Kidney (tissue), 14 donors: ENCODE results near the gene CAP2. TPM values are rescaled to one million over a fixed set of nuclear protein-coding genes. Genes with fewer than 3 reads are reported as not detected.

Experiments used
- DNase-seq, 5 donors: peaks; one replicate each; pipeline ENCODE4 v3.0.0-alpha.2; 2013 to 2020
- FAIRE-seq: peaks from 2 replicates; lab custom pipeline; 2012; peaks lifted over from hg19 to GRCh38; lab: Jason Lieb, UNC
- H3K27ac ChIP-seq, 2 donors: one replicate each; pipeline ENCODE4 v1.7.0; 2013; ENCODE audit warnings: low read depth in 2 of 2, low read length in 2 of 2, inconsistent platforms in 1 of 2
- H3K27me3 ChIP-seq: one replicate; pipeline ENCODE4 v1.7.1; 2013; ENCODE audit warnings: low read length, inconsistent platforms; ENCODE audit not compliant: control insufficient read depth, insufficient read depth
- H3K36me3 ChIP-seq, 3 donors: one replicate each; pipeline versions ENCODE4 v1.7.0 to v1.7.1; 2013; ENCODE audit warnings: low read length in 3 of 3, control low read depth in 1 of 3, inconsistent platforms in 1 of 3; ENCODE audit not compliant: insufficient read depth in 3 of 3, control insufficient read depth in 2 of 3
- H3K4me1 ChIP-seq, 3 donors: one replicate each; pipeline versions ENCODE4 v1.7.0 to v1.7.1; 2013; ENCODE audit warnings: low read length in 3 of 3, inconsistent platforms in 1 of 3, low read depth in 1 of 3; ENCODE audit not compliant: control insufficient read depth in 2 of 3, insufficient read depth in 2 of 3
- H3K4me3 ChIP-seq, 3 donors: one replicate each; pipeline versions ENCODE4 v1.7.0 to v1.8.1; 2013; ENCODE audit warnings: low read length in 3 of 3, control low read depth in 1 of 3, inconsistent platforms in 1 of 3
- H3K9ac ChIP-seq, 3 donors: one replicate each; pipeline versions ENCODE4 v1.7.0 to v1.7.1; 2013; ENCODE audit warnings: low read length in 3 of 3, control low read depth in 1 of 3, inconsistent platforms in 1 of 3
- H3K9me3 ChIP-seq, 3 donors: one replicate each; pipeline versions ENCODE4 v1.7.0 to v1.7.1; 2013; ENCODE audit warnings: low read length in 3 of 3, control low read depth in 1 of 3, inconsistent platforms in 1 of 3; ENCODE audit not compliant: control insufficient read depth in 2 of 3, insufficient read depth in 1 of 3
- intact Hi-C: fragments of 100-400 bp; cut with DNase I; formaldehyde crosslinking; loops from one replicate; pipeline ENCODE4 v1.11.1; 2022
- polyA plus RNA-seq: library from polyadenylated mRNA; stranded (reverse); fragments of 350-450 nt; fragmentation: Illumina TruSeq; extraction: RNeasy Lipid Tissue Mini Kit (QIAGEN cat#74804); gene quantifications from one replicate; pipeline ENCODE4 v1.2.3, GENCODE V29; 2014; ENCODE audit warnings: low read depth, low replicate concordance; ENCODE audit not compliant: insufficient read depth
- total RNA-seq: library from RNA; stranded (reverse); fragmentation: NEBNext Ultra II Directional; extraction: Animal tissue kit (Norgen Biotek cat#: 25700); gene quantifications from one replicate; pipeline ENCODE4 v1.2.1, GENCODE V29; 2021
- TF ChIP-seq, protein P1 (sequence below): IDR thresholded peaks from 3 replicates; pipeline ENCODE4 v1.5.1; 2012; ENCODE audit warnings: mild to moderate bottlenecking, moderate library complexity, borderline replicate concordance; ENCODE audit not compliant: insufficient read depth; ENCODE audit errors: extremely low read depth
- donor health status: control.
- donor health status: control.
- donor health status: control.
- donor health status: control.
- donor health status: control.
- donor health status: DM: yes; HTN: yes; CAD: no.
- donor health status: Normal renal cell carcinoma (clear cell type).

Gene CAP2
- total and polyA plus RNA-seq, 2 donors from 2014 or later, result 9.8 to 15.7 TPM

DNA sequence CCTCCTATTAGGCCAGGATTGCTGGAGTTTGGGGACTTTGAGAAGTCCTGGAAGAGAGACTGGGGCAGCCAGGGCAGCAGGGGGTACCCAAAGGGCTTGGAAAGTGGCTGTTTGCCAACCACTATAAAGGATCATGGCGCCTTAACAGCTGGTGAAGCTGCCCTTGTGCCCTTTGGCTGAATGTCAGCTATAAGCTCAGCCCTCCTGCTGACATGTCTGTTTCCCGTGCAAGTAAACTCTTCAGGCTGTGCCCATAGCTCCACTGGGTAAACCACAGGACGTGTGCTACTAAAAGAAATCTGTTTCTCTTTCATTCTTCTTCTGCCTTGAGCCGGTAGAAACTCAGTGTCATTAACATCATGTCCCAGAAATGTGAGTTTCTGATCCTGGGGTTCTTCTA is 97.3 kb downstream of the CAP2 start:
- intact Hi-C loops, result no loop called here
- no peak overlapping the region for H3K27ac ChIP-seq
- no peak for DNase-seq

DNA sequence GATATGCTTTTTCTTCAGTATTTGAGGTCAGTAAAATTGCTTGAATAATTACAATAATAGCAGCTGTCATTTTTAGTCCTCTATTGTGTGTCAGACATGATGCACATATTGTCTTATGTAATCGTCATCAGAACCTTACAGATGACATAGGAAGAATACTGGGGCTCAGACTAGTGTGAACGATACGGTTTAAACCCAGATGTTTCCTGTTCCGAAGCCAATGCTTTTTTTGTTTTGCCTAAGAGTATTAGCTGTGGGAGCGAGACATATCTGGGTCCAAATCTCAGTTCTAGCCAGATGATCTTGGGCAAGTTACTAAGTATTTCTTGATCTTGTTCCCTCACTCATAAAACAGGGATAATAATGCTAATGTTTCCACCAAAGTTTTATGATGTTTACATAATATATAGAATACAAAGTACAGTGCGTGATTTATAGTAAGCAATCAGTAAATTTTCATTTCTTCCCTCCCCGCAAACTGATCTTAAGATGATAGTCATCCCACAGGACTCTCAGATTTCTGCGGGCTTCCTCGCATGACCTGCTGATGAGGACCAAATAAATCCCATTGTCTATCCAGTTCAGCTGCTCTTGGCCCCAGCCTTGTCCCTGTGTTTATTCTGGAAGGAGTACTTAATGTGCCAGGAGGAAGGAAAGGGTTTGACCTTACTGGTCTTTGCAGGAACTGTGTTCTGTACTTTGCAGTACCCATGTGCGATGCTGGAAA is 98.2 kb downstream of the CAP2 start:
- Histone ChIP-seq H3K9ac (no peak overlapping the region), H3K4me1 (no peaks in the 10 kb centered on the region), H3K36me3 (no peaks in the 10 kb centered on the region), H3K4me3 (no peak overlapping the region), H3K9me3 (no peaks in the 10 kb centered on the region), H3K27ac (no peak overlapping the region), H3K27me3 (no peaks in the 10 kb centered on the region)
- intact Hi-C loops, result no loop called here
- FAIRE-seq, result no peak
- DNase-seq, result peak in 3 of 5 donors; percentile 43 to 62 (median 50)
- TF ChIP-seq, protein P1, sequence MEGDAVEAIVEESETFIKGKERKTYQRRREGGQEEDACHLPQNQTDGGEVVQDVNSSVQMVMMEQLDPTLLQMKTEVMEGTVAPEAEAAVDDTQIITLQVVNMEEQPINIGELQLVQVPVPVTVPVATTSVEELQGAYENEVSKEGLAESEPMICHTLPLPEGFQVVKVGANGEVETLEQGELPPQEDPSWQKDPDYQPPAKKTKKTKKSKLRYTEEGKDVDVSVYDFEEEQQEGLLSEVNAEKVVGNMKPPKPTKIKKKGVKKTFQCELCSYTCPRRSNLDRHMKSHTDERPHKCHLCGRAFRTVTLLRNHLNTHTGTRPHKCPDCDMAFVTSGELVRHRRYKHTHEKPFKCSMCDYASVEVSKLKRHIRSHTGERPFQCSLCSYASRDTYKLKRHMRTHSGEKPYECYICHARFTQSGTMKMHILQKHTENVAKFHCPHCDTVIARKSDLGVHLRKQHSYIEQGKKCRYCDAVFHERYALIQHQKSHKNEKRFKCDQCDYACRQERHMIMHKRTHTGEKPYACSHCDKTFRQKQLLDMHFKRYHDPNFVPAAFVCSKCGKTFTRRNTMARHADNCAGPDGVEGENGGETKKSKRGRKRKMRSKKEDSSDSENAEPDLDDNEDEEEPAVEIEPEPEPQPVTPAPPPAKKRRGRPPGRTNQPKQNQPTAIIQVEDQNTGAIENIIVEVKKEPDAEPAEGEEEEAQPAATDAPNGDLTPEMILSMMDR, result no peak

More for the DNA sequence above, 97.3 kb downstream of the CAP2 start:
- Histone ChIP-seq H3K4me1 (no peaks in the 10 kb centered on the region), H3K36me3 (no peaks in the 10 kb centered on the region), H3K9ac (no peak overlapping the region), H3K27me3 (no peaks in the 10 kb centered on the region), H3K9me3 (no peaks in the 10 kb centered on the region), H3K4me3 (no peak overlapping the region)
- TF ChIP-seq, protein P1, result no peak
- FAIRE-seq, result no peak

DNA sequence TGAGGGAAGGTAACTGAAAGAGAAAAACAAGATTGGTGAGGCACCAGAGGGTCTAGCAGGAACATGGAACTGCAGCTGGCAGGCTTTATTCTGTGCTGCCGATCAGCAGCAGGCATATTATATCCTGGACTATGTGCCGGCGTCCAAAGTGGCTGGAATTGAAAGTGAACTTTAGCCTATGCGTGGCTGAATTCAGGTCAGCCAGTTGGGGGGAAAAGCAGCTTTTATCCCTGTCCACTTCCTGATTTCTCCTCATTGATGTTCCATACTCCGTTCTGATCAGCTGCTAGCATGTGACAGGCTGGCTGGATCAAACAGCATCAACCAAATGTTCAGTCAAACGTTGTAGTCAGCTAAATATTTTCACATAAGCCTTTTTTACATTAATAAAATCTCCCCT is 99.0 kb downstream of the CAP2 start:
- TF ChIP-seq, protein P1, result no peak
- H3K4me1 ChIP-seq, result no peaks in the 10 kb centered on the region
- no peaks in the 10 kb centered on the region for H3K36me3 ChIP-seq
- intact Hi-C loops, result no loop called here
- H3K9ac ChIP-seq, result no peak overlapping the region
- no peaks in the 10 kb centered on the region for H3K27me3 ChIP-seq
- H3K9me3 ChIP-seq, result no peaks in the 10 kb centered on the region
- H3K4me3 ChIP-seq, result no peak overlapping the region
- DNase-seq, result no peak
- no peak for FAIRE-seq
- H3K27ac ChIP-seq, result no peak overlapping the region

DNA sequence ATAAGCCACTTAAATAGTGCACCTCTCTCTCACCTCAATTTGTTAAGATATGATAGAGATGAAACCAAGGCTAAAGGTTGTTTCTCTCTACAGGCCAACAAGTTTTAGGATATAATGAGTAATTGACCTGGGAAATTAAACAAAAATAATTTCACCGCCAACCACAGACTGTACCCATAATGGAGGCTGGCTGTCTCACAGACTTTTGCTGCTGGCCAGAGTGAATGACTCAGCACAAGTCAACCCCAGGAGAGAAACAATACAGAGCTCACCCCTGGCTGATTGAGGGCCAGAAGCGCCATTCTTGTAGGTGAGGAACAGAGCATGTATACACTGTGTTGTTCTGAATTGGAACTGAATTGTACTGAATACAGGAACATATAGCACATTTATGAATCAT is 99.9 kb downstream of the CAP2 start:
- no peaks in the 10 kb centered on the region for H3K27me3 ChIP-seq
- DNase-seq (no peak), FAIRE-seq (no peak)
- H3K4me3 ChIP-seq, result no peak overlapping the region
- H3K4me1 ChIP-seq, result no peaks in the 10 kb centered on the region
- no peaks in the 10 kb centered on the region for H3K36me3 ChIP-seq
- intact Hi-C loops, result no loop called here
- H3K9me3 ChIP-seq, result no peaks in the 10 kb centered on the region
- no peak overlapping the region for H3K27ac ChIP-seq
- no peak overlapping the region for H3K9ac ChIP-seq
- TF ChIP-seq, protein P1, result no peak
